H1 (cell line): ENCODE measurements around the gene NAA20. TPM values are rescaled to one million over a fixed set of nuclear protein-coding genes. Genes with fewer than 3 reads are reported as not detected.

ENCODE experiments used
- JUND ChIP-seq: IDR thresholded peaks from 2 replicates; pipeline ENCODE4 v1.6.1; 2011; ENCODE audit warnings: mild to moderate bottlenecking, improper control_type of control experiment, low read length
- KDM4A ChIP-seq: IDR thresholded peaks from one replicate; pipeline ENCODE4 v1.7.1; 2012; ENCODE audit warnings: low read depth, mild to moderate bottlenecking, moderate library complexity, low read length, inconsistent platforms; ENCODE audit not compliant: severe bottlenecking
- polyA plus RNA-seq, 7 experiments: library from polyadenylated mRNA; depleted of rRNA in 3 of 7; stranded (reverse) in 5 of 7; unstranded in 2 of 7; fragments of >200 nt in 5 of 7; fragments of 200-250 nt in 2 of 7; gene quantifications; 1 replicate in 5 of 7; 2 replicates in 1 of 7; 4 replicates in 1 of 7; pipeline versions ENCODE4 v1.2.1 to v1.2.3, GENCODE V29; 2011 to 2013; ENCODE audit warnings: missing spikeins in 2 of 7, mixed read lengths in 2 of 7
- total RNA-seq: library from RNA; stranded (reverse); fragmentation: NEBNext Ultra II Directional; extraction: Animal tissue kit (Norgen Biotek cat#: 25700); gene quantifications from 2 replicates; pipeline ENCODE4 v1.2.1, GENCODE V29; 2021
- TF ChIP-seq, protein P1 (sequence below): IDR thresholded peaks from 2 replicates; pipeline ENCODE4 v1.6.1; 2012; ENCODE audit warnings: low read length, inconsistent platforms

The NAA20 gene
- total and polyA plus RNA-seq, 2 of the 8 experiments (the other 6 are each of a cell fraction or from before 2014, with no cell fraction given): 21.9 to 41.1 TPM

DNA sequence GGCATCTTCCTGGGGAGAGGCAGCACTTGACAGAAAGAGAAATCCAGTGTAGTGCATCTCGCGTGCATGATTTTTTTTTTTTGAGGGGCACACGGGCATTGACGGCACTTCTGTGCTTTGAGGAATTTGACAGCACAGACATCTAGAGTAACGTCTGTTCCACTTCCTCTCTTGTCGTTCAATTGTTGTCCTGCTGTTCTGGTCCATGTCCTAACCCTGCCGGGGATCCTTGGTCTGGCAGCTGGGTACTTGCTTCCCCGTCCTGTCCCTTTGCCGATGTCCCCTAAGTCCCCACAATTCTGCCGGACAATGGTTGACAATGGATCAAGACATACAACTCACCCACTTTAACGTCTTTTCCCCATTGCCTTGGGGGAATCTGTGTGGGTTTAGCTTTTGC lies 46.0 kb upstream of the NAA20 start (continued):
- TF ChIP-seq, protein P1, sequence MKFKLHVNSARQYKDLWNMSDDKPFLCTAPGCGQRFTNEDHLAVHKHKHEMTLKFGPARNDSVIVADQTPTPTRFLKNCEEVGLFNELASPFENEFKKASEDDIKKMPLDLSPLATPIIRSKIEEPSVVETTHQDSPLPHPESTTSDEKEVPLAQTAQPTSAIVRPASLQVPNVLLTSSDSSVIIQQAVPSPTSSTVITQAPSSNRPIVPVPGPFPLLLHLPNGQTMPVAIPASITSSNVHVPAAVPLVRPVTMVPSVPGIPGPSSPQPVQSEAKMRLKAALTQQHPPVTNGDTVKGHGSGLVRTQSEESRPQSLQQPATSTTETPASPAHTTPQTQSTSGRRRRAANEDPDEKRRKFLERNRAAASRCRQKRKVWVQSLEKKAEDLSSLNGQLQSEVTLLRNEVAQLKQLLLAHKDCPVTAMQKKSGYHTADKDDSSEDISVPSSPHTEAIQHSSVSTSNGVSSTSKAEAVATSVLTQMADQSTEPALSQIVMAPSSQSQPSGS: no peak
- TF ChIP-seq JUND (no peak), KDM4A (no peak)
